Neuronal stem cell (in vitro differentiated cells): ENCODE measurements around the gene TMEM198.
A peak's percentile ranks its signal among the peaks of the same experiment; 100 is the strongest.

Experiments
- DNase-seq: peaks from one replicate; pipeline ENCODE4 v3.0.0-alpha.2; 2013; ENCODE audit warnings: low spot score
- H2AFZ ChIP-seq: one replicate; pipeline ENCODE4 v1.6.1; 2013; ENCODE audit warnings: mild to moderate bottlenecking, low read length, inconsistent platforms
- H2AK5ac ChIP-seq: 2 replicates; pipeline ENCODE4 v1.6.1; 2013; ENCODE audit warnings: low read depth, mild to moderate bottlenecking, inconsistent platforms, low read length, moderate library complexity, mixed read lengths
- H2BK120ac ChIP-seq: 2 replicates; pipeline ENCODE4 v1.6.1; 2013; ENCODE audit warnings: low read depth, mild to moderate bottlenecking, inconsistent platforms, low read length, moderate library complexity, mixed read lengths
- H2BK12ac ChIP-seq: one replicate; pipeline ENCODE4 v1.6.1; 2013; ENCODE audit warnings: low read length, inconsistent platforms
- H2BK15ac ChIP-seq: 2 replicates; pipeline ENCODE4 v1.6.1; 2013; ENCODE audit warnings: mild to moderate bottlenecking, low read length, inconsistent platforms, mixed read lengths
- H2BK5ac ChIP-seq: one replicate; pipeline ENCODE4 v1.6.1; 2013; ENCODE audit warnings: inconsistent platforms, mild to moderate bottlenecking, low read length, moderate library complexity
- H3K14ac ChIP-seq: one replicate; pipeline ENCODE4 v1.6.1; 2013; ENCODE audit warnings: low read length, inconsistent platforms
- H3K18ac ChIP-seq: 2 replicates; pipeline ENCODE4 v1.6.1; 2013; ENCODE audit warnings: low read length, inconsistent platforms
- H3K23ac ChIP-seq: 2 replicates; pipeline ENCODE4 v1.6.1; 2013; ENCODE audit warnings: low read depth, mild to moderate bottlenecking, mixed read lengths, low read length, inconsistent platforms; ENCODE audit not compliant: poor library complexity
- H3K27ac ChIP-seq: replicated peaks from 3 replicates; pipeline ENCODE4 v1.5.1; 2013; ENCODE audit warnings: low read length, inconsistent platforms
- H3K27me3 ChIP-seq, 3 experiments: 2 replicates each; pipeline ENCODE4 v1.6.1; 2013; ENCODE audit warnings: low read length in 3 of 3, mild to moderate bottlenecking in 2 of 3, inconsistent platforms in 1 of 3, low read depth in 1 of 3, mixed read lengths in 1 of 3, moderate library complexity in 1 of 3; ENCODE audit not compliant: control insufficient read depth in 3 of 3, insufficient read depth in 3 of 3
- H3K36me3 ChIP-seq, 2 donors: replicated peaks in 1 of 2; 2 replicates each; pipeline ENCODE4 v1.6.1; 2013; ENCODE audit warnings: low read length in 2 of 2; ENCODE audit not compliant: control insufficient read depth in 2 of 2, insufficient read depth in 2 of 2
- H3K4ac ChIP-seq: 2 replicates; pipeline ENCODE4 v1.6.1; 2013; ENCODE audit warnings: inconsistent platforms, mild to moderate bottlenecking, low read length, moderate library complexity
- H3K4me1 ChIP-seq, 2 donors: 1 replicate in 1 of 2; 2 replicates in 1 of 2; pipeline ENCODE4 v1.6.1; 2013; ENCODE audit warnings: low read length in 2 of 2, low read depth in 1 of 2; ENCODE audit not compliant: control insufficient read depth in 2 of 2, insufficient read depth in 1 of 2
- H3K4me2 ChIP-seq: one replicate; pipeline ENCODE4 v1.6.1; 2013; ENCODE audit warnings: mild to moderate bottlenecking, low read length, inconsistent platforms; ENCODE audit not compliant: insufficient read depth, poor library complexity, severe bottlenecking
- H3K4me3 ChIP-seq, 2 donors: 2 replicates each; pipeline ENCODE4 v1.5.1; 2013; ENCODE audit warnings: low read length in 2 of 2, mild to moderate bottlenecking in 2 of 2, inconsistent platforms in 1 of 2, moderate library complexity in 1 of 2
- H3K79me1 ChIP-seq: one replicate; pipeline ENCODE4 v1.6.1; 2013; ENCODE audit warnings: low read depth, mild to moderate bottlenecking, inconsistent platforms, low read length, moderate library complexity
- H3K9ac ChIP-seq: one replicate; pipeline ENCODE4 v1.6.1; 2013; ENCODE audit warnings: mild to moderate bottlenecking, low read depth, low read length, inconsistent platforms; ENCODE audit not compliant: poor library complexity
- H3K9me3 ChIP-seq, 2 donors: replicated peaks in 1 of 2; 2 replicates each; pipeline versions ENCODE3 to v1.6.1; 2013; ENCODE audit warnings: low read length in 2 of 2, mild to moderate bottlenecking in 2 of 2, inconsistent platforms in 1 of 2, low read depth in 1 of 2, mixed read lengths in 1 of 2, moderate library complexity in 1 of 2; ENCODE audit not compliant: control insufficient read depth in 2 of 2, insufficient read depth in 1 of 2
- H4K8ac ChIP-seq: one replicate; pipeline ENCODE4 v1.6.1; 2013; ENCODE audit warnings: low read depth, mild to moderate bottlenecking, inconsistent platforms, low read length, moderate library complexity
- H4K91ac ChIP-seq: one replicate; pipeline ENCODE4 v1.6.1; 2013; ENCODE audit warnings: low read length, low read depth, mild to moderate bottlenecking, inconsistent platforms; ENCODE audit not compliant: poor library complexity
- WGBS, 2 donors: extraction: QIAGEN DNeasy Blood & Tissue Kit; methylation state at CpG; one replicate each; pipeline ENCODE4 v1.1.7; 2013; ENCODE audit warnings: missing lambda C conversion rate in 2 of 2, mixed read lengths in 1 of 2; ENCODE audit not compliant: insufficient read length in 2 of 2, insufficient replicate concordance in 1 of 2; ENCODE audit errors: extremely low coverage in 2 of 2; 5-methylcytosine and 5-hydroxymethylcytosine counted together

Gene TMEM198

GRCh38 chr2:219566640-219567039 is 22.8 kb downstream of the TMEM198 start:
- Histone ChIP-seq H3K9ac (peak overlapping the region; percentile 3), H3K4me2 (no peak overlapping the region), H2BK12ac (no peak overlapping the region), H3K4me3 (no peak overlapping the region), H3K14ac (peak overlapping the region; percentile 31), H2BK120ac (no peak overlapping the region), H3K4ac (no peak overlapping the region), H2AFZ (no peak overlapping the region), H3K27me3 (peaks cover 0 to 2% (median 0%) of the 10 kb centered on the region in 3 experiments), H3K4me1 (peaks cover 4% of the 10 kb centered on the region in 2 donors), H3K18ac (no peak overlapping the region), H3K79me1 (peaks cover 9% of the 10 kb centered on the region), H3K36me3 (peaks cover 30 to 83% of the 10 kb centered on the region in 2 donors), H2BK5ac (peak overlapping the region; percentile 46), H4K8ac (no peak overlapping the region), H3K27ac (no peak overlapping the region), H2BK15ac (no peak overlapping the region), H3K23ac (peak overlapping the region; percentile 69), H3K9me3 (no peaks in the 10 kb centered on the region), H2AK5ac (no peak overlapping the region), H4K91ac (no peak overlapping the region)
- DNase-seq = no peak
- WGBS, 2 donors = no CpG with 5 or more reads among the region's 11 CpGs

GRCh38 chr2:219567131-219567530 is 23.3 kb downstream of the TMEM198 start:
- Histone ChIP-seq H2AK5ac (no peak overlapping the region), H3K9me3 (no peaks in the 10 kb centered on the region), H3K4ac (no peak overlapping the region), H3K79me1 (peaks cover 9% of the 10 kb centered on the region), H2BK120ac (no peak overlapping the region), H3K4me2 (no peak overlapping the region), H3K14ac (no peak overlapping the region), H3K18ac (peak overlapping the region; percentile 4), H2AFZ (no peak overlapping the region), H3K23ac (peak overlapping the region; percentile 69), H4K91ac (no peak overlapping the region), H3K36me3 (peaks cover 30 to 78% of the 10 kb centered on the region in 2 donors), H3K4me3 (no peak overlapping the region), H3K27ac (no peak overlapping the region), H4K8ac (no peak overlapping the region), H3K9ac (no peak overlapping the region), H2BK15ac (no peak overlapping the region), H3K4me1 (peaks cover 7 to 9% of the 10 kb centered on the region in 2 donors), H3K27me3 (peaks cover 0 to 2% (median 0%) of the 10 kb centered on the region in 3 experiments), H2BK5ac (peak overlapping the region; percentile 46), H2BK12ac (no peak overlapping the region)
- no peak for DNase-seq
- no CpG with 5 or more reads among the region's 18 CpGs for WGBS, 2 donors

- Histone ChIP-seq H3K4me1 (peaks cover 9 to 11% of the 10 kb centered on the region in 2 donors), H3K4ac (no peak overlapping the region), H2BK15ac (no peak overlapping the region), H3K4me2 (no peak overlapping the region), H4K91ac (no peak overlapping the region), H3K9ac (no peak overlapping the region), H2BK5ac (no peak overlapping the region), H4K8ac (no peak overlapping the region), H3K14ac (no peak overlapping the region), H3K4me3 (no peak overlapping the region), H2AFZ (no peak overlapping the region), H3K18ac (no peak overlapping the region), H2BK120ac (no peak overlapping the region), H3K27ac (no peak overlapping the region), H2AK5ac (no peak overlapping the region), H3K23ac (peak overlapping the region; percentile 21), H3K79me1 (peaks cover 9% of the 10 kb centered on the region), H3K27me3 (peaks cover 0 to 2% (median 0%) of the 10 kb centered on the region in 3 experiments), H3K9me3 (no peaks in the 10 kb centered on the region), H3K36me3 (peaks cover 25 to 71% of the 10 kb centered on the region in 2 donors), H2BK12ac (no peak overlapping the region)
- DNase-seq = no peak
- no CpG with 5 or more reads among the region's 35 CpGs for WGBS, 2 donors
Measured at GRCh38 chr2:219567791-219568361, 24.0 kb downstream of the TMEM198 start.

- Histone ChIP-seq H3K27ac (no peak overlapping the region), H4K8ac (no peak overlapping the region), H4K91ac (no peak overlapping the region), H2AFZ (no peak overlapping the region), H3K36me3 (peaks cover 21 to 60% of the 10 kb centered on the region in 2 donors), H3K4me2 (no peak overlapping the region), H3K4me3 (no peak overlapping the region), H3K27me3 (peaks cover 0 to 2% (median 0%) of the 10 kb centered on the region in 3 experiments), H2AK5ac (no peak overlapping the region), H3K18ac (no peak overlapping the region), H3K14ac (no peak overlapping the region), H3K79me1 (peaks cover 9% of the 10 kb centered on the region), H2BK12ac (no peak overlapping the region), H3K4ac (no peak overlapping the region), H3K4me1 (peaks cover 9 to 11% of the 10 kb centered on the region in 2 donors), H2BK5ac (no peak overlapping the region), H3K9ac (no peak overlapping the region), H3K9me3 (no peaks in the 10 kb centered on the region), H3K23ac (no peak overlapping the region), H2BK120ac (no peak overlapping the region), H2BK15ac (no peak overlapping the region)
- DNase-seq = no peak
- no CpG with 5 or more reads among the region's 6 CpGs for WGBS, 2 donors
Measured at GRCh38 chr2:219569041-219569440, 25.2 kb downstream of the TMEM198 start.
